Measurements from ENCODE around the gene MCTS1. TPM values are rescaled to one million over a fixed set of nuclear protein-coding genes. Genes with fewer than 3 reads are reported as not detected.
"Not testable (repeated sequence)": the region's sequence is repeated elsewhere in the genome, so short reads cannot be mapped to it uniquely, and the experiment has no call there.

Gene MCTS1
- total RNA-seq, 2 experiments from 2014 or later, result 58.6 to 63.4 TPM

DNA sequence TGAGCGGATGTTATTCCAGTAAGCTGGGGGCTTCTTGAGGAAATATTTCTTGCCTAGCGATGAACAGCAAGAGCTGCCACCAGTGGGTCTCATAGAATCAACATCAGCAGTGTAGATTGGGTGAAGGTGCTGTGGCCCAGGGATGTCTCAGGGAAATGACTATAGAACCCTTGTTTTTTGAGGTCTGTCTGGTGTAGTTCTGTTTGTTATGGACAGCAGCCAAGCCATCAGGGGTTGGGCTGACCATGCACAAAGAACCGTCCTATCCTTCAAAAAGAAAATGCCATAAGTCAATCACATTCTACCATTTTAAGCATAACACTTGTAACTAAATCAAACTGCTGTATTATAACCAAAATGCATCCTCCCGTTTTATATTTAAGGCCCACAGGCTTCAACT, 43.2 kb downstream of the MCTS1 start:
- Mint-ChIP-seq H3K4me3 (no peak overlapping the region), H3K27me3 (ENCODE audit: low read depth) (no peaks in the 10 kb centered on the region), H3K9me3 (peaks cover 6% of the 10 kb centered on the region), H3K27ac (no peak overlapping the region), H3K36me3 (ENCODE audit: low read depth) (no peaks in the 10 kb centered on the region), H3K4me1 (ENCODE audit: low read depth) (peaks cover 10% of the 10 kb centered on the region)
- no peak for DNase-seq
- intact Hi-C loops (cut with micrococcal nuclease), result no loop called here
- CTCF ChIA-PET, result no interaction called here

DNA sequence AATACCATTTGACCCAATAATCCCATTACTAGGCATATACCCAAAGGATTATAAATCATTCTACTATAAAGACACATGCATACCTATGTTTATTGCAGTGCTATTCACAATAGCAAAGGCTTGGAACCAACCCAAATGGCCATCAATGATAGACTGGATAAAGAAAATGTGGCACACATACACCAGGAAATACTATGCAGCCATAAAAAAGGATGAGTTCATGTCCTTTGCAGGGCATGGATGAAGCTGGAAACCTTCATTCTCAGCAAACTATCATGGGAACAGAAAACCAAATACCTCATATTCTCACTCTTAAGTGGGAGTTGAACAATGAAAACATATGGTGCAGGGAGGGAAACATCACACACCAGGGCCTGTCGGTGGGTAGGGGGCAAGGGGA, 48.4 kb downstream of the MCTS1 start:
- CTCF ChIA-PET, result interaction anchor here (0.6 kb wide), 1 partner anchor 922 kb away, joined by 3 read pairs; no protein-coding TSS in a partner anchor

DNA sequence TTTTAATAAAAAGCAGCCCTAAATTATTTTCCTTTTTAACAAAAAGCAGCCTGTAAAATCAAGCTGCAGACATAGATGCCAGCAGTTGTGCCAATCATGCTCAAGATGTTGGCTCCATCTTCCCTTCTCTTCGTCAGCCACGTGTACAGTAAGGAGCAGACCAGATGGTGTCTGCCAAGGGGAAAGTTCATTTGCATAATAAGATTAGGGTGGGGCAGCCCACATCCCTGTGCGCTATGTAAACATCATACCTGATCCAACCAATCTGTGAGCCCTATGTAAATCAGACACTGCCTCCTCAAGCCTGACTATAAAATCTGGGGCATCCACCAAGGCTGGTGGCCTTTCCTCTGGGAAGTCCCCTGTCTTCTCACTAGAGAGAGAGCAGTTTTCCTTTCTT, 49.1 kb downstream of the MCTS1 start:
- Mint-ChIP-seq H3K4me1 (ENCODE audit: low read depth) (peaks cover 12% of the 10 kb centered on the region), H3K4me3 (no peak overlapping the region), H3K27me3 (ENCODE audit: low read depth) (no peaks in the 10 kb centered on the region), H3K36me3 (ENCODE audit: low read depth) (no peaks in the 10 kb centered on the region), H3K27ac (no peak overlapping the region), H3K9me3 (peaks cover 6% of the 10 kb centered on the region)
- CTCF ChIA-PET, result interaction anchor here (0.6 kb wide), 1 partner anchor 921 kb away, joined by 3 read pairs; no protein-coding TSS in a partner anchor
- DNase-seq, result no peak
- intact Hi-C loops (cut with micrococcal nuclease), result no loop called here

More for the DNA sequence above, 48.4 kb downstream of the MCTS1 start:
- H3K27ac Mint-ChIP-seq; H3K36me3 Mint-ChIP-seq (ENCODE audit: low read depth); H3K9me3 Mint-ChIP-seq; H3K4me3 Mint-ChIP-seq; intact Hi-C loops (cut with micrococcal nuclease); H3K27me3 Mint-ChIP-seq (ENCODE audit: low read depth); DNase-seq: not testable (repeated sequence)
- H3K4me1 Mint-ChIP-seq (ENCODE audit: low read depth), result peaks cover 12% of the 10 kb centered on the region

DNA sequence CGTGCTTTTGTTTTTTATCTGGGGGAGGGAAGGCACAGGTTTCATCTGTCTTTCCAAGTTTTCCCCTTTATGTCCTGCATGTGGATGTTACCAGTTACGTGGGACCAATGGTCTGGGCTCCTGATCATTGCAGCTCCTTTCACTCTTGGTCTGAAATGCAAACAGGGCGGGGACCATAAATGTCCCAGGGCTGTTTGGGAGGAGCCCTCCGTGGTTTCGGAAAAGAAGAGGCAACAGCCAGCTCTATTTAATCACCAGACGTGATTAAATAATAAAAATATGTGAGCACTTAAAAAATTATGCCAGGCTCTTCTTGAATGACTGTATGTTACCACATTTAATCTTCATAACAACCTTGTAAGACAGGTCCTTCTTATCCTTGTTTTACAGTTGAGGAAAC, 56.7 kb downstream of the MCTS1 start:
- H3K27ac Mint-ChIP-seq, result no peak overlapping the region
- H3K9me3 Mint-ChIP-seq, result no peaks in the 10 kb centered on the region
- intact Hi-C loops (cut with micrococcal nuclease), result loop anchor here (10.0 kb wide), 1 partner anchor 276 kb away; no protein-coding TSS in a partner anchor
- no peak for DNase-seq
- H3K4me3 Mint-ChIP-seq, result no peak overlapping the region
- H3K36me3 Mint-ChIP-seq (ENCODE audit: low read depth), result no peaks in the 10 kb centered on the region
- peaks cover 4% of the 10 kb centered on the region for H3K4me1 Mint-ChIP-seq (ENCODE audit: low read depth)
- no peaks in the 10 kb centered on the region for H3K27me3 Mint-ChIP-seq (ENCODE audit: low read depth)
- CTCF ChIA-PET, result no interaction called here

Other genes starting within 250 kb of the MCTS1 start
- gene ATP1B4, start 242.0 kb upstream of the MCTS1 start, total RNA-seq, result not detected
- gene LAMP2, start 134.8 kb upstream of the MCTS1 start, total RNA-seq, result 10 to 100 TPM; 37.9 to 38.0 TPM
- gene CUL4B, start 43.1 kb upstream of the MCTS1 start, total RNA-seq, result 10 to 100 TPM; 53.2 to 60.1 TPM
- 10 to 100 TPM; 11.7 TPM for gene C1GALT1C1, start 26.0 kb downstream of the MCTS1 start, total RNA-seq

Data from activated naive CD4-positive, alpha-beta T cell treated with anti-CD3 and anti-CD28 coated beads for 36 hours (primary cell).